GM12878 (cell line): Measurements from ENCODE around the gene COMMD1. TPM values are rescaled to one million over a fixed set of nuclear protein-coding genes. Genes with fewer than 3 reads are reported as not detected.

ENCODE experiments used
- ATAC-seq: fragments of 200-7000 bp; cut with Tn5 transposase; 3 replicates; pipeline ENCODE4 v1.9.1; 2020; ENCODE audit warnings: mild to moderate bottlenecking, moderate library complexity
- BruUV-seq: library from RNA; stranded (reverse); fragments of 400-500 nt; replicated peaks from 2 replicates; lab custom pipeline; 2021; lab: Mats Ljungman, UMichigan
- CTCF ChIA-PET: fragments of 300-600 bp; sonication (Branson Sonifier 250); formaldehyde crosslinking; extraction: SDS; loops from one replicate; lab custom pipeline; 2021; ENCODE audit warnings: inconsistent platforms; lab: Yijun Ruan, JAX
- POLR2A ChIA-PET: fragments of 350-600 bp; formaldehyde crosslinking; extraction: SDS; loops from one replicate; lab custom pipeline; 2021; ENCODE audit warnings: inconsistent platforms; lab: Charles Lee
- RAD21 ChIA-PET: fragments of 300-600 bp; sonication (Branson Sonifier 250); formaldehyde crosslinking; loops from one replicate; lab custom pipeline; 2023; ENCODE audit warnings: antibody characterized with exemption; ENCODE audit not compliant: unreplicated experiment; lab: Charles Lee
- SMC1A ChIA-PET: fragments of 300-600 bp; sonication (Branson Sonifier 250); formaldehyde crosslinking; loops from one replicate; lab custom pipeline; 2023; ENCODE audit not compliant: unreplicated experiment, uncharacterized antibody; lab: Charles Lee
- DNase-seq: peaks from one replicate; pipeline ENCODE4 v3.0.0-alpha.2; 2011; ENCODE audit warnings: low read depth, low spot score
- FAIRE-seq: peaks from 3 replicates; lab custom pipeline; 2011; peaks lifted over from hg19 to GRCh38; lab: Jason Lieb, UNC
- H2AFZ ChIP-seq: 2 replicates; pipeline ENCODE4 v1.6.0; 2011; ENCODE audit warnings: low read depth, low read length, control low read depth; ENCODE audit not compliant: control insufficient read depth
- H3K27ac ChIP-seq: 2 replicates; pipeline ENCODE4 v1.5.1; 2011; ENCODE audit warnings: control low read depth; ENCODE audit not compliant: control insufficient read depth, insufficient read depth
- H3K27me3 ChIP-seq, 2 experiments: replicated peaks in 1 of 2; 2 replicates each; pipeline versions ENCODE4 v1.6.0 to v1.6.1; 2011; ENCODE audit warnings: low read length in 1 of 2; ENCODE audit not compliant: control insufficient read depth in 2 of 2, insufficient read depth in 2 of 2
- H3K36me3 ChIP-seq, 2 experiments: 2 replicates each; pipeline ENCODE4 v1.5.1; 2011; ENCODE audit warnings: low read length in 1 of 2; ENCODE audit not compliant: control insufficient read depth in 2 of 2, insufficient read depth in 2 of 2
- H3K4me1 ChIP-seq: 2 replicates; pipeline ENCODE4 v1.6.1; 2011; ENCODE audit warnings: mild to moderate bottlenecking, low read length, moderate library complexity, mixed read lengths; ENCODE audit not compliant: control insufficient read depth, insufficient read depth
- H3K4me2 ChIP-seq: 2 replicates; pipeline ENCODE4 v1.6.0; 2011; ENCODE audit warnings: control low read depth; ENCODE audit not compliant: control insufficient read depth, insufficient read depth
- H3K4me3 ChIP-seq: fragments of 200-600 bp; sonication (generic); 2 replicates; pipeline ENCODE4 v1.5.1; 2016
- H3K79me2 ChIP-seq: 2 replicates; pipeline ENCODE4 v1.6.0; 2011; ENCODE audit warnings: low read length; ENCODE audit not compliant: control insufficient read depth, insufficient read depth
- H3K9ac ChIP-seq: 2 replicates; pipeline ENCODE4 v1.8.0; 2011; ENCODE audit warnings: low read length, control low read depth, mixed read lengths; ENCODE audit not compliant: control insufficient read depth, insufficient read depth
- H3K9me3 ChIP-seq: replicated peaks from 3 replicates; pipeline ENCODE4 v1.5.1; 2011; ENCODE audit warnings: mild to moderate bottlenecking, low read length; ENCODE audit not compliant: control insufficient read depth, insufficient read depth
- H4K20me1 ChIP-seq: 2 replicates; pipeline ENCODE4 v1.6.0; 2011; ENCODE audit not compliant: control insufficient read depth, insufficient read depth
- BMI1 ChIP-seq: fragments of 450-650 bp; IDR thresholded peaks from 2 replicates; pipeline ENCODE4 v1.6.1; 2016; ENCODE audit warnings: mild to moderate bottlenecking, moderate library complexity, borderline replicate concordance
- CEBPB ChIP-seq, 2 experiments: fragments of 150-350 bp in 1 of 2; IDR thresholded peaks; 2 replicates each; pipeline ENCODE4 v1.6.1; 2012 to 2014; ENCODE audit warnings: low read depth in 2 of 2, low read length in 2 of 2, borderline replicate concordance in 1 of 2, inconsistent platforms in 1 of 2
- EZH2 ChIP-seq: IDR thresholded peaks from 2 replicates; pipeline ENCODE4 v1.6.1; 2012; ENCODE audit warnings: low read depth, mild to moderate bottlenecking, control low read depth, inconsistent platforms, low read length, borderline replicate concordance; ENCODE audit not compliant: control insufficient read depth
- FOS ChIP-seq: IDR thresholded peaks from 3 replicates; pipeline ENCODE4 v1.6.1; 2011; ENCODE audit warnings: borderline replicate concordance; ENCODE audit not compliant: insufficient read length; ENCODE audit errors: extremely low read depth
- FOXK2 ChIP-seq: fragments of 450-650 bp; IDR thresholded peaks from 2 replicates; pipeline ENCODE4 v1.6.1; 2017; ENCODE audit warnings: mild to moderate bottlenecking, moderate library complexity
- GABPA ChIP-seq: IDR thresholded peaks from 2 replicates; pipeline ENCODE4 v1.6.1; 2014; ENCODE audit warnings: antibody characterized with exemption, low read depth, mild to moderate bottlenecking, inconsistent platforms
- HDGF ChIP-seq: fragments of 450-650 bp; IDR thresholded peaks from 2 replicates; pipeline ENCODE4 v1.6.1; 2016; ENCODE audit warnings: antibody characterized with exemption
- IKZF2 ChIP-seq, 2 experiments: fragments of 450-650 bp; IDR thresholded peaks; 2 replicates each; pipeline ENCODE4 v1.6.1; 2017; ENCODE audit warnings: mild to moderate bottlenecking in 2 of 2, moderate library complexity in 2 of 2
- NRF1 ChIP-seq: conservative IDR thresholded peaks from 2 replicates; pipeline ENCODE4 v1.6.1; 2011; ENCODE audit warnings: mild to moderate bottlenecking, low read depth, low read length, improper control_type of control experiment
- PAX5 ChIP-seq: IDR thresholded peaks from 2 replicates; pipeline ENCODE4 v1.6.1; 2011; ENCODE audit warnings: low read depth, low read length, borderline replicate concordance
- POU2F2 ChIP-seq: IDR thresholded peaks from 3 replicates; pipeline ENCODE4 v1.6.1; 2011; ENCODE audit warnings: low read depth, mild to moderate bottlenecking, low read length, borderline replicate concordance
- RBBP5 ChIP-seq: fragments of 200-600 bp; sonication (generic); conservative IDR thresholded peaks from 2 replicates; pipeline ENCODE4 v1.6.1; 2016
- SIX5 ChIP-seq: IDR thresholded peaks from 2 replicates; pipeline ENCODE4 v1.6.1; 2011; ENCODE audit warnings: mild to moderate bottlenecking, low read depth, low read length, moderate library complexity; ENCODE audit not compliant: severe bottlenecking
- SUZ12 ChIP-seq: fragments of 200-600 bp; sonication (generic); IDR thresholded peaks from one replicate; pipeline ENCODE4 v1.6.1; 2018; ENCODE audit warnings: antibody characterized with exemption, mild to moderate bottlenecking; ENCODE audit not compliant: unreplicated experiment
- ZNF207 ChIP-seq: fragments of 450-650 bp; IDR thresholded peaks from 2 replicates; pipeline ENCODE4 v1.6.1; 2014; ENCODE audit warnings: antibody characterized with exemption, mild to moderate bottlenecking, borderline replicate concordance
- WGBS: methylation state at CpG from one replicate; pipeline ENCODE4 v1.1.6; 2016; ENCODE audit warnings: low lambda C conversion rate; ENCODE audit not compliant: insufficient replicate concordance, insufficient coverage; ENCODE audit errors: missing lambda C conversion rate; 5-methylcytosine and 5-hydroxymethylcytosine counted together
- in situ Hi-C: fragments of 300-500 bp; cut with MboI; formaldehyde crosslinking; loops from 9 replicates; pipeline ENCODE4 v1.14.3; 2018; ENCODE audit warnings: mixed read lengths
- intact Hi-C: fragments of 100-400 bp; cut with micrococcal nuclease; formaldehyde crosslinking; loops from one replicate; pipeline ENCODE4 v1.14.2; 2022; ENCODE audit not compliant: unreplicated experiment
- polyA plus RNA-seq, 11 experiments: library from polyadenylated mRNA; depleted of rRNA in 4 of 11; unstranded in 6 of 11; stranded (reverse) in 5 of 11; fragments of >200 nt; fragmentation: Nextera tagmentation in 4 of 11; fragmentation: Illumina TruSeq in 1 of 11; extraction: Ambion mirVana in 4 of 11; extraction: Trizol in 1 of 11; gene quantifications; 1 replicate in 1 of 11; 2 replicates in 10 of 11; pipeline versions ENCODE4 v1.2.1 to v1.2.3, GENCODE V29; 2011 to 2016; ENCODE audit warnings: inconsistent platforms in 2 of 11, missing spikeins in 2 of 11, low read depth in 1 of 11
- total RNA-seq, 4 experiments: library from RNA; depleted of rRNA in 3 of 4; stranded (reverse); fragments of >200 nt in 3 of 4; fragmentation: Illumina TruSeq in 1 of 4; extraction: Trizol in 1 of 4; gene quantifications; 2 replicates each; pipeline versions ENCODE4 v1.2.1 to v1.2.3, GENCODE V29; 2013 to 2021

The COMMD1 gene
- total and polyA plus RNA-seq, 10 of the 15 experiments (the other 5 are each of a cell fraction or from before 2014, with no cell fraction given), result 39.7 to 210 (median 53.7) TPM

DNA sequence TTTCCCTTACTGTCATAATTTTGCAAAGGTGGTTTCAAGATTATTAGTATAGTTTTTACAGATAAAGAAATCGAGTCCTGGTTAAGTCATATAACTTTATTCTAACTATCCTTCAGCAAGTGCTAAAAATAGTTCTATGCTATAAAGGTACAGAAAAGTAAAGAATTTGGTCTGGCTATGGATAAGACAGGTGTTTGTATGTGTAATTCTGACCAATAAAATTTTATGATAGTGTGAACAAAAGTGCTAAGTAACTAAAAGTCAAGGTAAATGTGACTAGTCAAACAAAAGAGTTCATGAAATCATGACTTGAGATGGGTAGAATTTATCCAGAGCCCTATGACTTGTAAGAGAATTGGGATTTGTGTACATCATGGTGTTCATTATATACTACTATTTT, 140.7 kb downstream of the COMMD1 start:
- in situ Hi-C loops, result no loop called here
- Histone ChIP-seq H3K27me3 (no peaks in the 10 kb centered on the region), H3K4me2 (no peak overlapping the region), H4K20me1 (no peaks in the 10 kb centered on the region), H3K9me3 (peaks cover 12% of the 10 kb centered on the region; the same call in 2 of the 3 replicates), H3K36me3 (no peaks in the 10 kb centered on the region), H3K4me1 (peaks cover 9% of the 10 kb centered on the region; the same call in 1 of the 2 replicates), H3K9ac (no peak overlapping the region), H2AFZ (no peak overlapping the region), H3K79me2 (no peaks in the 10 kb centered on the region; the same call in 1 of the 2 replicates), H3K27ac (no peak overlapping the region), H3K4me3 (no peak overlapping the region)
- WGBS, result 95% methylated on average over 1 of the region's 1 CpG
- ChIA-PET SMC1A (no interaction called here), POLR2A (no interaction called here), RAD21 (no interaction called here), CTCF (no interaction called here)
- no peak for TF ChIP-seq HDGF
- no peak for TF ChIP-seq BMI1
- TF ChIP-seq RBBP5, result no peak
- no peak for TF ChIP-seq IKZF2 (IDR thresholded peaks at IDR 0.05)
- no peak for TF ChIP-seq SIX5
- no peak for TF ChIP-seq POU2F2
- TF ChIP-seq PAX5, result no peak
- no peak for TF ChIP-seq FOXK2
- no peak for TF ChIP-seq GABPA
- no peak for TF ChIP-seq CEBPB (IDR thresholded peaks at IDR 0.05; ENCODE audit: borderline replicate concordance in 1 of 2, low read depth in 2 of 2, low read length in 2 of 2)
- no peak for TF ChIP-seq NRF1
- no peak for TF ChIP-seq SUZ12
- TF ChIP-seq FOS, result no peak
- no peak for TF ChIP-seq ZNF207
- no peak for TF ChIP-seq EZH2
- no peak for DNase-seq
- no peak for ATAC-seq
- FAIRE-seq, result no peak
- BruUV-seq, result no TSS peak
- intact Hi-C loops, result no loop called here
